HG03025 (cell line): ENCODE measurements around the gene ZNF41.
"Not testable (repeated sequence)": the region's sequence is repeated elsewhere in the genome, so short reads cannot be mapped to it uniquely, and the experiment has no call there.

Experiments used
- ATAC-seq: cut with Tn5 transposase; IDR thresholded peaks from one replicate; pipeline ENCODE4 v1.9.1; 2021; ENCODE audit warnings: mild to moderate bottlenecking, moderate library complexity; ENCODE audit not compliant: unreplicated experiment, low FRiP score

The ZNF41 gene

GRCh38 chrX:47497271-47497888 lies 14.4 kb upstream of the ZNF41 start:
- ATAC-seq = no peak

DNA sequence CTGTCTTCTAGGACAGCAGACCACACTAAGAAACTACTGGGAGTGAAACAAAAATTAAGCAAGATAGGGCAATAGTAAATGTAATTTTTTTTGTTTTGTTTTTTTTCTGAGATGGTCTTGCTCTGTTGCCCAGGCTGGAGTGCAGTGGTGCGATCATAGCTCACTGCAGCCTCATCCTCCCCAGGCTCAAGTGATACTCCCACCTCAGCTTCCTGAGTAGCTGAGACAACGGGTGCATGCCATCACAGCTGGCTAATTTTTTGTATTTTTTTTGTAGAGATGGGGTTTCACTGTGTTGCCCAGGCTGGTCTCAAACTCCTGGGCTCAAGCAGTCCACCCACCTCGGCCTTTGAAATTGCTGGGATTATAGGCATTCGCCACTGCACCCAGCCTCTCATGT lies 9.1 kb upstream of the ZNF41 start:
- not testable (repeated sequence) for ATAC-seq

- no peak for ATAC-seq
These were observed 6.7 kb upstream of the ZNF41 start for GRCh38 chrX:47489507-47490275.

DNA sequence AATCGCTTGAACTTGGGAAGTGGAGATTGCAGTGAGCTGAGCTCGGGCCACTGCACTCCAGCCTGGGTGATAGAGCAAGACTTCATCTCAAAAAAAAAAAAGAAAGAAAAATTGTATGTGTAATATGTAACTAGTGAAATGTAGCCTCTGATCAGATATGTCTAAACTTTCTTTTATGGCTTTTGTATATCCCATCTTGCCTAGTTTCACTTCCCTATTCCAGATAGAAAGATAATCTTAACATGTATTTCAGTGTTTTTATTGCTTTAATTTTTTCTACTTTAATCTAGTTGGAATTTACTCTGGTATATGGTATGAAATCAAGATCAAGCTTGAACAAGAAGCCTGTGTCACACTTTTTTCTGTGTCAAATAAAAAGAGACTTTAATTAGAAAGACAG lies 1.9 kb upstream of the ZNF41 start:
- ATAC-seq = no peak

DNA sequence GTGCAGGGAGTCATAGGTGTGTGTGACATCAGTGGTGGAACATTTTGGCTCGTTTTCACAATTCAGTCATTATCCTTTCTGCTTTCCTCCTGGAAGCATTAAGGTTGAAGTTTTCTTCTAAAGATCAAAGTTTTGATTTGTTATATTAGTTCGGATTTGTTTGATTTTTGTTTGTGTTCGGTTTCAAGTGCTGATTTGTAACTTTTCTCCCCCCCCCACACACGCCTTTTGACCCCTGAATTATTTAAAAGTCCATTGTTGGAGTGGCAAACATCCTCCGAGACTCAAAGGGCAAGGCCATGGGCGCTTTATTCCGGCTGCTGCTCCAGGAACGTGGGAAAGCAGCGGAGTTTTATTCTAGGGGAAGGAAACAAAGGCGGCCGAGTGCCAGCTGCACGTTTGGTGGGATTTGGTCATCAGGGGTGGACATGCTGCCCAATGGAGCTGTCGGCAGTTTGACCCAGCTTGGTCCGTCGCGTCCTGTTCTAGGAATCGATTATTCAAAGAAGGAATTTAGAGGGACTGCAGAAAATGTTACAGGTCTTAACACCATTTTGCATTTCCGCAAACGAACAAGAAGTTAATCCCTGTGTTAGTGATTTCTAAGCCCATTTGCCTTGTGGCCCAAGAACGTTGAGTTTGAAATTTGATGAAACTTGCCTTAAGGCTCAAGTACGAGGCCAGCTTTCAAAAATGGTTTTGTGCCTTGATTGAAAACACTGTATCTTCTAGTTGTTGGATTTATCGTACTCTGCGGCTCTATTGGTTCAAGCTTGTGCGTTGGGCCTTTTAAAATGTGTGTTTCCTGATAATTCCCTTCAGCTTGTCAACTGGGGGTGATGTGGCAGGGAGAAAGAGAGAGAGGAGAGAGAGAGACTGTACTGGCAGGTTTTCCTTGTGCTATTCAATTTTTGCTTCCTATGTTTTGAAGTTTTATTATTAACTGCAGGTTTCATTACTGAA lies 565 bp upstream of the ZNF41 start:
- ATAC-seq = no peak

DNA sequence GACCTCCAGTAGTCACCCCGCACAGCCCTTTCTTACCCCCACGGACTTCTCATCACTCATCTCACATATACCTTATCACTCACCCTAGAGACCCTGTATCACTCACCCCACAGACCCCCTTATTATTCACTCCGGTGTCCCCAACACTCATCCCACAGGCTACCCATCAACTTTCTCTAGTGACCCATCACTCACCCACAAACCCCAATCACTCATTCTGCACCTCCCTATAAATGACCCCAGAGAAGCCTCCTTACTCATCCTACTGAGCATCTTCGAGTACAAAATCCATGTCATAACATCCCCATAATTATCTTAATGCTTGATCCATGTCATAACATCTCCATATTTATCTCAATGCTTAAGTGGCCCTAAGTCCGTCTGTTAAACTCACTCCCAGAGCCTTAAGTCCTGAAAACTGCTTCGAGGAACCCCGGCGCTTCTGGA lies 934 bp downstream of the ZNF41 start:
- no peak for ATAC-seq

- ATAC-seq = no peak
These were observed 1.9 kb downstream of the ZNF41 start for GRCh38 chrX:47481160-47481559.

DNA sequence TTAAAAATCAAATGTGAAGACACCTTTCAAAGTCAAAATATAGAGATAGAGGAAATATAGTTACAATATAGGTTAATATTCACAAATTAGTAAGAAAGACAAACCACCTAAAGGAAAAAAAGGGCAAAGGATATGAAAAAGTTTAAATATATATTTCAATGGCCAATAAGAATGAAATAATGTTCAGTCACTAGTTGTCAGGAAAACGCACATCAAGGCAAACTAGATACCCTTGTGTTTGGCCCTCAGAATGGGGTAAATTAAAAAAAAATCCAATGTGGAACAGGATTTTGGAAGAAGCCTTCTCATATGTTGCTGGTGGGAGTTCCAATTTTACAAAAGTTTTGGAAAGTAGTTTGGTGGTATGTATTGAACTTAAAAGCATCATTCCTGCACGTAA lies 2.4 kb downstream of the ZNF41 start:
- no peak for ATAC-seq

- ATAC-seq = no peak
These were observed 7.5 kb downstream of the ZNF41 start for GRCh38 chrX:47475476-47475875.

DNA sequence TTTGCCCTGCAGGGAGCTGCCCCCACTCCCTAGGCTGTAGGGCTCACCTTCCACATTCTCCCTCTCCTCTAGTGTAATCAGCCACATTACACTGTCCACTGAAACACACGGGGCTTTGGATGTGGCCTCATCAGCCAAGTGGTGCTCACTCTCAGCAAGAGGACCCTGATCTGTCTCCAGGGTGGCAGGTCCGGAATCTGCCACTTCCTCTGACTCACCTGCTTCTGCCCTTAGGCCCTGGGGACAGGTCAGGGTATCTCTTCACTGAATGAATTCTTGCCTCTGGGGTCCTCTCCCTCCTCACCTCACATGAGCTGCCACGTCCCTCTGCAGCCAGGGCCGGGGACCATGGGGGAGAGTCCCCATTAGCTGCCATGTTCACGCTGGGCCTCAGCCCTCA lies 15.9 kb downstream of the ZNF41 start:
- no peak for ATAC-seq

- no peak for ATAC-seq
These were observed 22.5 kb downstream of the ZNF41 start for GRCh38 chrX:47460561-47460960.

DNA sequence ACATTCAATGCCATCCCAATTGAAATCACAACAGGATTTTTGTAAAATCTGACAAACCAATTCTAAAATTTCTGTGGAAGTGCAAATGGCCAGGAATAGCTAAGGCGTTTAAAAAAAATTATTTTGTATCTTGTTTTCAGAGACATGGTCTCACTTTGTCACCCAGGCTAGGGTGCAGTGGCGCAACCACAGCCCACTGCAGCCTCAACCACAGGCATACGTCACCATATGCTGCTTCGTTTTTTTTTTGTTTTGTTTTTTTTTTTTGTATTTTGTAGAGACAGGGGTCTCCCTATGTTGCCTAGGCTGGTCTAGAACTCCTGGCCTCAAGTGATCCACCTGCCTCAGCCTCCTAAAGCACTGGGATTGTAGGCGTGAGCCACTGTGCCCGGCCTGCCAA lies 24.5 kb downstream of the ZNF41 start:
- ATAC-seq = no peak

GRCh38 chrX:47456080-47456479 lies 26.9 kb downstream of the ZNF41 start:
- no peak for ATAC-seq

DNA sequence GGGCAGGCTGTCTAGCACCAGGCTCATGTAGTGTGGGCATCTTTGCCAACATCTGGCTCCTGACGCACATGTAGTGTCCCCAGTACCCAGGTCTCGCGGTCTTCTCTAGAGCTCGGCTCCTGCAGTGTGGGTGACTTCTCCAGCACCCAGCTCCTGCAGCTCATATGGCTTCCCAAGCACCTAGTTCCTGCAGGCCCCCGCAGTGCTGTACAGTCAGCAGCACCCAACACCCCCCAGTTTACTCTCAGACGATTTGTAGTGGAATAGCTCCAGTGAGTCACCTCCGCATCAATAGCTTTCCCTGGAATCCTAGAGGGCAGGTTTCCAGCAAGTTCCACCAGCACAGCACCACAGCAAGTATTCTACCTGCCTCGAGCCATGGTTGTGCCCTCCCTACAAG lies 30.9 kb downstream of the ZNF41 start:
- no peak for ATAC-seq

DNA sequence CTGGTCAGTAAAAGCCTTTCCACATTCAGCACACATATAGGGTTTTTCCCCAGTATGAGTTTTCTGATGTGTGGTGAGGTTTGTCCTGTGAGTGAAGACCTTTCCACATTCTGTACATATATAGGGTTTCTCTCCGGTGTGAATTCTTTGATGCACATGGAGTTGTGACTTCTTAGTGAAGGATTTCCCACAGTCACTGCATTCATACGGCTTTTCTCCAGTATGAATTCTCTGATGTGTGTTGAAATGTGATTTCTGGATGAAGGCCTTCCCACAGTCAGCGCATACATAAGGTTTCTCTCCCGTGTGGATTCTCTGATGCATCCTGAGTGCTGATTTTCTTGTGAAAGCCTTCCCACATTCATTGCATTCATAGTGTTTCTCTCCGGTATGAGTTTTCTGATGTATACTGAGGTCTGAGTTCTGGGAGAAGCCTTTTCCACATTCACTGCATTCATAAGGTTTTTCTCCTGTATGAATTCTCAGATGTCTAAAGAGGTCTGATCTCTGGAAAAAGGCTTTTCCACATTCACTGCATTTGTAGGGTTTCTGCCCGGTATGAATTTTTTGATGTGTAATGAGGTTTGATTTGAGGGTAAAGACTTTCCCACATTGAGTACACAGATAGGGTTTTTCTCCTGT lies 34.7 kb downstream of the ZNF41 start:
- ATAC-seq = no peak

GRCh38 chrX:47447607-47448006 lies 35.4 kb downstream of the ZNF41 start:
- ATAC-seq = no peak

- no peak for ATAC-seq
These were observed 36.1 kb downstream of the ZNF41 start for GRCh38 chrX:47446971-47447370.

DNA sequence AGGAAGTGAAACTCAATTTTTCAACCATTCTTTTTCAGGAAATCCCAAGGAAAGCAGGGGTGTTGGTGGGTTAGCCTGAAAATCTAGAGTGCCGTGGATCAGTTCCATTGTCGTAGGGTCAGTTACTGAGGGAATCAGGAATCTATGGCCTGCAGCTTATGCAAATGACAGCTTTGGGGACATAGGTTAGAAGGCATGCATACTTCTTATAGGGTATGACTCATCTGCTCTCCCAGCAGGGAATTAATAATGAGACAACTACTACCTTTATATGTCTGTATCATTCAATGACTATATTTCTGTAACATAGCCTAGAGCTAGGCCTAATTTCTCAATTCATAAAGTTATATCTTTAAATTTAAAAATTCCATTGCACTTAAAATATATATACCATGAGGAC lies 36.6 kb downstream of the ZNF41 start:
- ATAC-seq = no peak

DNA sequence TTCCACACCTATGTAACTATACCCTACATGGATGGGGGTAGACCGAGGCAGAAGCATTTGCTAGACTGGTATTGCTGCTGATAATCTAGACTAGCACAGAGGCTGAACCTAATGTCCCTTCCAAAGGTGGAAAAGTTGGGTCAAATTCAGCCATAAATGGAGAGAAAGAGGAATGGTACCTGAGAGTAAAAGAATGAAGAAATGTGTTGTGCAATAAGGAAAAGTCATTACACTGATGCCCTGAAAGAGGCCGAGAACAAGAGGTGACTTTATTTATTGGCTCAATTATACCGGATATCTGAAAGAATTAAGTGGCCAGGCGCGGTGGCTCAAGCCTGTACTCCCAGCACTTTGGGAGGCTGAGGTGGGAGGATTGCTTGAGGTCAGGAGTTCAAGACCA lies 52.1 kb downstream of the ZNF41 start:
- ATAC-seq = no peak

- no peak for ATAC-seq
These were observed 60.6 kb downstream of the ZNF41 start for GRCh38 chrX:47422444-47422843.

GRCh38 chrX:47420962-47421361 lies 62.1 kb downstream of the ZNF41 start:
- no peak for ATAC-seq
